Measurements from ENCODE around the gene SPRTN.

- TF ChIP-seq CTCF (IDR thresholded peaks at IDR 0.05) (no peak), POLR2A (IDR thresholded peaks at IDR 0.05; ENCODE audit: low read depth) (no peak)
Measured at GRCh38 chr1:231404318-231404717, 66.2 kb downstream of the SPRTN start.
